Measurements from ENCODE around the gene OGN.

DNA sequence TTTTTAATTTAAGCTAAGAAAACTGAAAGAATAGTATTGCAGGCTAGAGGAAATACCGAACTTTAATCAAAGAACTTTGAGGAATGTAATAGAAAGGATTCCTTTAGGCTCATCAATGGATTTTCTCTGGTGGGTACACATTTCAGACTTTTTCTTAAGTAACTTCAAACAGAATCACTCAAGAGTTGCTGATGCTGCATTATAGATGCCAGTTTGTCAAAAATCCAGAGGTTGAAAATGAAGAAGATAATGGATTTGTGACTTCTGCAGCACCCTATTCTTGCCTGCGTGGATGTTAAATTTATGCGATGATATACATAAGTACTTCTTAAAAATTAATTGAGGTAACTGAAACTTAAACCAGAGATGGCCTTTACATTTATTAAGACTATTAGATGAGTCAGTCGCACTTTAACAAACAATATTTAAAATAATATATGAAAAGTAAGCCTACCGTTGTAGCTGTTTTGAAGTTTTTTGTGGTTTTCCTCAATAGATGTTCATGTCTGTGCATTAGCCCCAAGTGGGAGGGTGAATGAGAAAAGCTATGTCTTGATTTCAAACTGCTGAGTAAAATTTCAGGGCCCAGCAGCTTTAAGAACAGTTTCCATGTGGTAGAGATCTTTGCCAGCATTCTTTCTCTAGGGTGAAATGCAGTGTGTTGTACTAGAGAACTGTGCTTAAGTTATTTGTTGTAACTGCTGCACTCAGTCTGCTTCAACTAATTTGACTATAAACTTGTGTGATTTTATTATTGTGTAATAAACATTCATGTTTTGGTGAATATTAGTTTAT, at the start of gene OGN:
- TF ChIP-seq, protein P1, sequence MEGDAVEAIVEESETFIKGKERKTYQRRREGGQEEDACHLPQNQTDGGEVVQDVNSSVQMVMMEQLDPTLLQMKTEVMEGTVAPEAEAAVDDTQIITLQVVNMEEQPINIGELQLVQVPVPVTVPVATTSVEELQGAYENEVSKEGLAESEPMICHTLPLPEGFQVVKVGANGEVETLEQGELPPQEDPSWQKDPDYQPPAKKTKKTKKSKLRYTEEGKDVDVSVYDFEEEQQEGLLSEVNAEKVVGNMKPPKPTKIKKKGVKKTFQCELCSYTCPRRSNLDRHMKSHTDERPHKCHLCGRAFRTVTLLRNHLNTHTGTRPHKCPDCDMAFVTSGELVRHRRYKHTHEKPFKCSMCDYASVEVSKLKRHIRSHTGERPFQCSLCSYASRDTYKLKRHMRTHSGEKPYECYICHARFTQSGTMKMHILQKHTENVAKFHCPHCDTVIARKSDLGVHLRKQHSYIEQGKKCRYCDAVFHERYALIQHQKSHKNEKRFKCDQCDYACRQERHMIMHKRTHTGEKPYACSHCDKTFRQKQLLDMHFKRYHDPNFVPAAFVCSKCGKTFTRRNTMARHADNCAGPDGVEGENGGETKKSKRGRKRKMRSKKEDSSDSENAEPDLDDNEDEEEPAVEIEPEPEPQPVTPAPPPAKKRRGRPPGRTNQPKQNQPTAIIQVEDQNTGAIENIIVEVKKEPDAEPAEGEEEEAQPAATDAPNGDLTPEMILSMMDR (conservative IDR thresholded peaks at IDR 0.05; ENCODE audit: low read depth, low read length) = no peak
- no peak for TF ChIP-seq EZH2 (IDR thresholded peaks at IDR 0.05; ENCODE audit: borderline replicate concordance, low read depth, low read length, poor library complexity, severe bottlenecking)
